Sigmoid colon (tissue), 4 donors: Measurements from ENCODE around the gene GRIK1.

Experiments used
- CTCF ChIP-seq, 4 experiments: fragments of 450-650 bp in 3 of 4; fragments of 200-600 bp in 1 of 4; IDR thresholded peaks; one replicate each; pipeline ENCODE4 v1.5.1; 2016 to 2019; ENCODE audit warnings: antibody characterized with exemption in 4 of 4, mild to moderate bottlenecking in 3 of 4, moderate library complexity in 2 of 4
- POLR2A ChIP-seq, 2 donors: fragments of 450-650 bp; IDR thresholded peaks; one replicate each; pipeline ENCODE4 v1.6.1; 2016; ENCODE audit warnings: antibody characterized with exemption in 2 of 2, mild to moderate bottlenecking in 2 of 2, moderate library complexity in 2 of 2
- POLR2AphosphoS5 ChIP-seq, 4 donors: sonication (generic); formaldehyde crosslinking; IDR thresholded peaks; one replicate each; pipeline ENCODE4 v1.6.1; 2017; ENCODE audit warnings: antibody characterized with exemption in 4 of 4

DNA sequence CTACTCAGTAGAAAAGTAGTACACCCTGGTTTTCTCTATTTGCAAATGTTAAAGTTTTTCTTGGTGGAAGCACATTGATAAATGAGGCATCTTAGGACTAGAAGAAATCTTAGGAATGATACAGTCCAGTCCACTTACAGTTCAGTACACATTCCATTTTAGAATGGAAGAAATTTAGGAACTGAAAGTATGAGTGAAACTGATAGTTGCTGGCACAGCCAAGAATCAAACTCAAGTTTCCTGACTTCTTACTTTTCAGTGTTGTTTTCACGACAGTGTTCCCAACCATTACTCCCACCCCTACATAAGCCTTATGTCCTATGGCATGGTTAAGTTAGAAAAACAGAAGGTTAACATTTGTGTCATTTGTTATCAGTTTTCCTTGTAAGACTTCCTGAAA, 382.6 kb downstream of the GRIK1 start:
- TF ChIP-seq POLR2AphosphoS5 (IDR thresholded peaks at IDR 0.05) = no peak
- TF ChIP-seq CTCF (IDR thresholded peaks at IDR 0.05) = no peak
- TF ChIP-seq POLR2A (IDR thresholded peaks at IDR 0.05) = no peak
